Thyroid gland (tissue), 4 donors: ENCODE measurements around the gene LRFN5. TPM values are rescaled to one million over a fixed set of nuclear protein-coding genes. Genes with fewer than 3 reads are reported as not detected.
"Not testable (repeated sequence)": the region's sequence is repeated elsewhere in the genome, so short reads cannot be mapped to it uniquely, and the experiment has no call there.

Experiments used
- DNase-seq, 2 donors: peaks; one replicate each; pipeline ENCODE4 v3.0.0-alpha.2; 2019
- H3K27ac ChIP-seq, 3 donors: fragments of 200-600 bp; sonication (generic); 1 replicate in 2 of 3; 2 replicates in 1 of 3; pipeline ENCODE4 v1.5.1; 2016 to 2019; ENCODE audit warnings: mild to moderate bottlenecking in 1 of 3, moderate library complexity in 1 of 3
- H3K27me3 ChIP-seq: fragments of 200-600 bp; sonication (generic); one replicate; pipeline ENCODE4 v1.5.1; 2019
- H3K36me3 ChIP-seq, 2 donors: fragments of 200-600 bp; sonication (generic); one replicate each; pipeline ENCODE4 v1.5.1; 2016 to 2019
- H3K4me1 ChIP-seq, 2 donors: fragments of 200-600 bp; sonication (generic); one replicate each; pipeline ENCODE4 v1.5.1; 2017 to 2019
- H3K4me3 ChIP-seq, 3 donors: fragments of 200-600 bp; sonication (generic); replicated peaks in 1 of 3; 1 replicate in 2 of 3; 2 replicates in 1 of 3; pipeline ENCODE4 v1.5.1; 2016; ENCODE audit warnings: mild to moderate bottlenecking in 1 of 3
- H3K9me3 ChIP-seq: fragments of 200-600 bp; sonication (generic); one replicate; pipeline ENCODE4 v1.5.1; 2017
- POLR2A ChIP-seq, 2 donors: fragments of 450-650 bp; IDR thresholded peaks; one replicate each; pipeline ENCODE4 v1.6.1; 2017; ENCODE audit warnings: antibody characterized with exemption in 2 of 2, mild to moderate bottlenecking in 2 of 2, moderate library complexity in 1 of 2
- whole genome bisulfite sequencing, 2 donors: methylation state at CpG; one replicate each; pipeline ENCODE4 v1.1.5; 2017; 5-methylcytosine and 5-hydroxymethylcytosine counted together
- intact Hi-C: fragments of 100-400 bp; cut with DNase I; formaldehyde crosslinking; loops from one replicate; pipeline ENCODE4 v1.15.1; 2023
- total RNA-seq, 4 donors: library from RNA; depleted of rRNA; stranded (reverse); fragments of >200 nt; gene quantifications; one replicate each; pipeline ENCODE4 v1.2.3, GENCODE V29; 2016
- TF ChIP-seq, protein P1 (sequence below), 6 experiments: fragments of 200-600 bp in 3 of 6; fragments of 450-650 bp in 3 of 6; sonication (generic) in 3 of 6; IDR thresholded peaks; one replicate each; pipeline ENCODE4 v1.5.1; 2016 to 2019; ENCODE audit warnings: antibody characterized with exemption in 6 of 6, mild to moderate bottlenecking in 2 of 6, inconsistent platforms in 1 of 6, moderate library complexity in 1 of 6

LRFN5 gene
- total RNA-seq, 4 donors from 2014 or later: 1.5 to 5.3 (median 3.2) TPM

- DNase-seq: no peak
- no peaks in the 10 kb centered on the region for H3K27me3 ChIP-seq
- intact Hi-C loops: no loop called here
Observed at GRCh38 chr14:41586237-41586636, 20.4 kb upstream of the LRFN5 start.

GRCh38 chr14:41597647-41598046 lies 9.0 kb upstream of the LRFN5 start:
- intact Hi-C loops: no loop called here
- TF ChIP-seq, protein P1, sequence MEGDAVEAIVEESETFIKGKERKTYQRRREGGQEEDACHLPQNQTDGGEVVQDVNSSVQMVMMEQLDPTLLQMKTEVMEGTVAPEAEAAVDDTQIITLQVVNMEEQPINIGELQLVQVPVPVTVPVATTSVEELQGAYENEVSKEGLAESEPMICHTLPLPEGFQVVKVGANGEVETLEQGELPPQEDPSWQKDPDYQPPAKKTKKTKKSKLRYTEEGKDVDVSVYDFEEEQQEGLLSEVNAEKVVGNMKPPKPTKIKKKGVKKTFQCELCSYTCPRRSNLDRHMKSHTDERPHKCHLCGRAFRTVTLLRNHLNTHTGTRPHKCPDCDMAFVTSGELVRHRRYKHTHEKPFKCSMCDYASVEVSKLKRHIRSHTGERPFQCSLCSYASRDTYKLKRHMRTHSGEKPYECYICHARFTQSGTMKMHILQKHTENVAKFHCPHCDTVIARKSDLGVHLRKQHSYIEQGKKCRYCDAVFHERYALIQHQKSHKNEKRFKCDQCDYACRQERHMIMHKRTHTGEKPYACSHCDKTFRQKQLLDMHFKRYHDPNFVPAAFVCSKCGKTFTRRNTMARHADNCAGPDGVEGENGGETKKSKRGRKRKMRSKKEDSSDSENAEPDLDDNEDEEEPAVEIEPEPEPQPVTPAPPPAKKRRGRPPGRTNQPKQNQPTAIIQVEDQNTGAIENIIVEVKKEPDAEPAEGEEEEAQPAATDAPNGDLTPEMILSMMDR (IDR thresholded peaks at IDR 0.05): no peak
- TF ChIP-seq POLR2A (IDR thresholded peaks at IDR 0.05): no peak
- H3K4me1 ChIP-seq: no peaks in the 10 kb centered on the region
- H3K36me3 ChIP-seq: no peaks in the 10 kb centered on the region
- no peak overlapping the region for H3K27ac ChIP-seq
- H3K9me3 ChIP-seq: no peaks in the 10 kb centered on the region
- 96 to 97% methylated on average over 24 to 25 of the region's 25 CpGs for WGBS, 2 donors
- H3K27me3 ChIP-seq: no peaks in the 10 kb centered on the region
- H3K4me3 ChIP-seq: no peak overlapping the region
- no peak for DNase-seq

More at GRCh38 chr14:41586237-41586636, 20.4 kb upstream of the LRFN5 start:
- TF ChIP-seq, protein P1 (IDR thresholded peaks at IDR 0.05): no peak
- TF ChIP-seq POLR2A (IDR thresholded peaks at IDR 0.05): no peak
- H3K36me3 ChIP-seq: no peaks in the 10 kb centered on the region
- no peak overlapping the region for H3K4me3 ChIP-seq
- H3K27ac ChIP-seq: no peak overlapping the region
- no peaks in the 10 kb centered on the region for H3K9me3 ChIP-seq
- no peaks in the 10 kb centered on the region for H3K4me1 ChIP-seq

GRCh38 chr14:41599805-41600385 lies 6.8 kb upstream of the LRFN5 start:
- H3K27ac ChIP-seq, intact Hi-C loops, H3K4me3 ChIP-seq, H3K9me3 ChIP-seq, H3K36me3 ChIP-seq, DNase-seq, H3K4me1 ChIP-seq, H3K27me3 ChIP-seq: not testable (repeated sequence)
- WGBS, 2 donors: 69 to 82% methylated on average over 6 of the region's 6 CpGs

DNA sequence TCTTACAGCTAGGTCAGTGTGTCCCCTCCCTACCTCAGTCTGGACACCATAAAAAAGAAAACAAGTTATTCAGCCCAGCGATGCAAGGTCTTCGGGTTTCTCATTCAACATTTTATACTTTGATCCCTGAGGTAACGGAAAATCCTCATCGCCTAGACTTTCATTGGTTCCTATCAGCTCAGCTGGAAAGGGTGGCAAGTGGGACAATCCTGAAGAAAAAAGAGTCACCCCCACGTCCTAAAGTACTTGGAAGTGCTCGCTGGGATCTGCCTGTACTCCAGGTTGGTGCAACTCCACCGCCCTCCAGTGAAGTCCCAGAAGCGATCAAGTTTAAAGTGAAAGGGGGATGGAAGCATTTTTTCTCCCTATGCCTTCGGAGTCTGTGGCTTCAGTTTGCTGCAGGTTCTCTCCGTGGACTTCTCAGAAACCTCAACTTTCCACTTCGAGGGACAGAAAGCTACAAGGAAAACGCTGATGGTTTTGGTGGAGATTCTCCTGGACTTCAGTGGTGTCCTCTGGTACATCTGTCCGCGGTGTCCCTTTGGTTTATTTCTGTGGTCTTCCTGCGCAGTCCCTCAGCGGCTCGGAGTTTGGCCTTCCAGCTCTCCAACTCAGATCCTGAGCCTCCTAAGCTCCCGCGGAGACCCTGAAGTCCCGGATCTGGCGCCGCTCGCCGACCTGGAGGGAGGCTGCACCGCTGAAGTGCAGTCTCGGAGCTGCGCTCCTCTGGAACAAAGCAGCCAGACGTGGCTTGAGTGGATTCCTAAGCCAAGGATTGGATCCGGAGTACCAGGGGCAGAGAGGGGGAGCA lies 1.8 kb upstream of the LRFN5 start:
- H3K4me3 ChIP-seq: no peak overlapping the region
- peaks cover 7 to 9% of the 10 kb centered on the region in 2 donors for H3K4me1 ChIP-seq
- 3% methylated on average over 29 of the region's 29 CpGs for WGBS, 2 donors
- no peak for TF ChIP-seq POLR2A (IDR thresholded peaks at IDR 0.05)
- TF ChIP-seq, protein P1 (IDR thresholded peaks at IDR 0.05): no peak
- intact Hi-C loops: no loop called here
- no peaks in the 10 kb centered on the region for H3K9me3 ChIP-seq
- peaks cover 6% of the 10 kb centered on the region for H3K27me3 ChIP-seq
- H3K27ac ChIP-seq: peak overlapping the region in 1 of 3 donors; percentile 46
- DNase-seq: peak; percentile 60 to 76
- no peaks in the 10 kb centered on the region for H3K36me3 ChIP-seq

DNA sequence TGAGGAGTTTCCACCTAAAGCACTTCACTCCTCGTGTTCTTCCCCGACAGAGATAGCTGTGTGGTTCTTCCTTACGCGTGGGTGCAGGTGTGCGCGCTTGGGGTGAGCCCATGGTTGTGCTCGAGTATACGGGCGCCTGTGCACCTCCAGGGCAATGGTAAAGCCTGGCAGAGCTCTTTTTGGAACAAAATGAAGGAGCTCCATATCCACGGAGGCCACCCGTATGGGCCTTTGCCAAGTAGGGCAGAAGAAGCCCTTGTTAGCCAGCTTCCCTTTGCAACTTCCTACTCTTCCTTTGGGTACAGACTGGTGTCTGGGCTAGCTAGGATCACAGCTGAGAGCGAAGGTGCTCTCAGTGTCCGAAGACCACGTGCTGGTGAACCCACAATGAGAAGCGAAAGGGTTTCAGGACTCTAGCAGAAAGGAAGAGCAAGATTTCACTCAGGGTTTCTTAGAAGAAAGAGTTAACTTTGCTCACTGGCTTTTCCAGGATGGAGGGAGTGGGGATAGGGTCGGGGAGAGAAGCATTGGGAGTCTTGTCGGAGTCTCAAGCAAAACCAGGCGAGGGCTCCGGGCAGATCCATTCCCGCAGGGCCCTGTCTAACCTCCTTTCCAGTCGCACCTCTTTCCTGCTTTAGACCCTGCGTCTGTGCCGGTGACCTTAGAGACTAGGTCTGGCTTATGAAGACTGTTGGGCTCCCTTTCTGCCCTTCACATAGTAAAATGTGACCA lies 960 bp upstream of the LRFN5 start:
- peak overlapping the region in 2 of 3 donors; percentile 13 to 46 for H3K27ac ChIP-seq
- peaks cover 6% of the 10 kb centered on the region for H3K27me3 ChIP-seq
- 7 to 11% methylated on average over 14 to 23 of the region's 23 CpGs for WGBS, 2 donors
- H3K36me3 ChIP-seq: no peaks in the 10 kb centered on the region
- H3K4me3 ChIP-seq: no peak overlapping the region
- no peak for TF ChIP-seq POLR2A (IDR thresholded peaks at IDR 0.05)
- TF ChIP-seq, protein P1 (IDR thresholded peaks at IDR 0.05): no peak
- DNase-seq: peak in 1 of 2 donors; percentile 22
- peaks cover 7 to 9% of the 10 kb centered on the region in 2 donors for H3K4me1 ChIP-seq
- no peaks in the 10 kb centered on the region for H3K9me3 ChIP-seq
- intact Hi-C loops: no loop called here
